ENCODE data around the gene OPTC.

- TF ChIP-seq EZH2 (IDR thresholded peaks at IDR 0.05; ENCODE audit: borderline replicate concordance, insufficient read depth, low read depth, low read length, poor library complexity, severe bottlenecking), result no peak
- TF ChIP-seq CTCF (IDR thresholded peaks at IDR 0.05), result no peak
Measured at GRCh38 chr1:203490607-203491006, 3.3 kb upstream of the OPTC start.

Measured in B cell (primary cell).